LNCAP (cell line): ENCODE measurements around the gene FLNC.

ENCODE experiments used
- CTCF ChIP-seq: fragments of 450-650 bp; IDR thresholded peaks from 2 replicates; pipeline ENCODE4 v1.5.1; 2017; ENCODE audit warnings: mild to moderate bottlenecking

The FLNC gene

GRCh38 chr7:128815289-128815942, 14.8 kb upstream of the FLNC start:
- TF ChIP-seq CTCF: no peak

- TF ChIP-seq CTCF: no peak
Observed at GRCh38 chr7:128818694-128819093, 11.5 kb upstream of the FLNC start.

- no peak for TF ChIP-seq CTCF
Observed at GRCh38 chr7:128821724-128822123, 8.5 kb upstream of the FLNC start.

- TF ChIP-seq CTCF: no peak
Observed at GRCh38 chr7:128826512-128826911, 3.7 kb upstream of the FLNC start.

- TF ChIP-seq CTCF: no peak
Observed at GRCh38 chr7:128826916-128827247, 3.3 kb upstream of the FLNC start.

- no peak for TF ChIP-seq CTCF
Observed at GRCh38 chr7:128827248-128827958, 2.8 kb upstream of the FLNC start.

- TF ChIP-seq CTCF: no peak
Observed at GRCh38 chr7:128827971-128828711, 2.1 kb upstream of the FLNC start.
